Hepatic stellate cell (primary cell): Measurements from ENCODE around the gene ACOT9.
"Not testable (repeated sequence)": the region's sequence is repeated elsewhere in the genome, so short reads cannot be mapped to it uniquely, and the experiment has no call there.

Experiments used
- DNase-seq: peaks from one replicate; pipeline ENCODE4 v3.0.0; 2011; ENCODE audit warnings: low spot score

The ACOT9 gene

GRCh38 chrX:23765868-23766267 is 22.8 kb upstream of the ACOT9 start:
- DNase-seq, result no peak

GRCh38 chrX:23765449-23765848 is 22.4 kb upstream of the ACOT9 start:
- no peak for DNase-seq

- DNase-seq, result no peak
Observed at GRCh38 chrX:23764188-23764984, 21.3 kb upstream of the ACOT9 start.

- DNase-seq, result no peak
Observed at GRCh38 chrX:23759821-23760220, 16.7 kb upstream of the ACOT9 start.

GRCh38 chrX:23756165-23756564 is 13.1 kb upstream of the ACOT9 start:
- DNase-seq, result peak; percentile 30

- DNase-seq, result no peak
Observed at GRCh38 chrX:23754664-23755063, 11.6 kb upstream of the ACOT9 start.

GRCh38 chrX:23752740-23753415 is 9.8 kb upstream of the ACOT9 start:
- DNase-seq, result peak; percentile 41

GRCh38 chrX:23749576-23749975 is 6.5 kb upstream of the ACOT9 start:
- DNase-seq, result no peak

- no peak for DNase-seq
Observed at GRCh38 chrX:23749129-23749528, 6.1 kb upstream of the ACOT9 start.

- no peak for DNase-seq
Observed at GRCh38 chrX:23745786-23746185, 2.7 kb upstream of the ACOT9 start.

- DNase-seq, result not testable (repeated sequence)
Observed at GRCh38 chrX:23743623-23743971, 521 bp upstream of the ACOT9 start.

- DNase-seq, result peak; percentile 65
Observed at GRCh38 chrX:23742174-23742696, 841 bp downstream of the ACOT9 start.

GRCh38 chrX:23737413-23737812 is 5.7 kb downstream of the ACOT9 start:
- no peak for DNase-seq

- no peak for DNase-seq
Observed at GRCh38 chrX:23736030-23736429, 7.0 kb downstream of the ACOT9 start.

- no peak for DNase-seq
Observed at GRCh38 chrX:23732704-23733103, 10.4 kb downstream of the ACOT9 start.

GRCh38 chrX:23731951-23732350 is 11.1 kb downstream of the ACOT9 start:
- no peak for DNase-seq

- no peak for DNase-seq
Observed at GRCh38 chrX:23729214-23729613, 13.9 kb downstream of the ACOT9 start.

GRCh38 chrX:23727206-23727605 is 15.9 kb downstream of the ACOT9 start:
- no peak for DNase-seq

- no peak for DNase-seq
Observed at GRCh38 chrX:23726191-23726590, 16.9 kb downstream of the ACOT9 start.

- no peak for DNase-seq
Observed at GRCh38 chrX:23720117-23720677, 22.9 kb downstream of the ACOT9 start.

GRCh38 chrX:23705235-23705634 is 37.8 kb downstream of the ACOT9 start:
- DNase-seq, result no peak

- no peak for DNase-seq
Observed at GRCh38 chrX:23704673-23705206, 38.3 kb downstream of the ACOT9 start.

GRCh38 chrX:23699636-23700194 is 43.4 kb downstream of the ACOT9 start:
- DNase-seq, result peak; percentile 13
